Measurements from ENCODE around the gene MAPK4. TPM values are rescaled to one million over a fixed set of nuclear protein-coding genes. Genes with fewer than 3 reads are reported as not detected.
A peak's percentile ranks its signal among the peaks of the same experiment; 100 is the strongest.

Gene MAPK4
- total RNA-seq, 1 donor from 2014 or later: 1.6 TPM

GRCh38 chr18:50623694-50624352 is 63.9 kb downstream of the MAPK4 start:
- no peak for DNase-seq (ENCODE audit: low read depth)

DNA sequence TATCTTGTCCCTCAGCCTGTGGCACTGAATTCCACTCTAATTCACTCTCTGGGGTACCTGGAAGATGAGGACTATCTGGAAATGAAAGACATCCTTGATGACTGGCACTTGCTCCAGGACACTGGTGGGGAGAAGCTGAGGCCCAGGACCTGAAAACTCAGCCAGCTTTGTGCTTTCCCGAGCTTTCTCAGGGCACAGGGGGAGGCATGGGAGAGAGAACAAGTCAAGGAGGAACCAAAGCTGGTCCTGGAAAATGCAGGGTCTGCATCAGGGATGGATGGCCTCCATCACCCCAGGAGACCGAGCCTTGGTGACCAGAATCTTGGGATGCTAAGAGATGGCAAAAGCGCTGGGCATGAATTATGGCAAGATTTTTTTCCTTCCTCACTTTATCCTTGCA is 65.1 kb downstream of the MAPK4 start:
- no peak for DNase-seq (ENCODE audit: low read depth)

- no peak for DNase-seq (ENCODE audit: low read depth)
Measured at GRCh38 chr18:50626317-50626716, 66.4 kb downstream of the MAPK4 start.

DNA sequence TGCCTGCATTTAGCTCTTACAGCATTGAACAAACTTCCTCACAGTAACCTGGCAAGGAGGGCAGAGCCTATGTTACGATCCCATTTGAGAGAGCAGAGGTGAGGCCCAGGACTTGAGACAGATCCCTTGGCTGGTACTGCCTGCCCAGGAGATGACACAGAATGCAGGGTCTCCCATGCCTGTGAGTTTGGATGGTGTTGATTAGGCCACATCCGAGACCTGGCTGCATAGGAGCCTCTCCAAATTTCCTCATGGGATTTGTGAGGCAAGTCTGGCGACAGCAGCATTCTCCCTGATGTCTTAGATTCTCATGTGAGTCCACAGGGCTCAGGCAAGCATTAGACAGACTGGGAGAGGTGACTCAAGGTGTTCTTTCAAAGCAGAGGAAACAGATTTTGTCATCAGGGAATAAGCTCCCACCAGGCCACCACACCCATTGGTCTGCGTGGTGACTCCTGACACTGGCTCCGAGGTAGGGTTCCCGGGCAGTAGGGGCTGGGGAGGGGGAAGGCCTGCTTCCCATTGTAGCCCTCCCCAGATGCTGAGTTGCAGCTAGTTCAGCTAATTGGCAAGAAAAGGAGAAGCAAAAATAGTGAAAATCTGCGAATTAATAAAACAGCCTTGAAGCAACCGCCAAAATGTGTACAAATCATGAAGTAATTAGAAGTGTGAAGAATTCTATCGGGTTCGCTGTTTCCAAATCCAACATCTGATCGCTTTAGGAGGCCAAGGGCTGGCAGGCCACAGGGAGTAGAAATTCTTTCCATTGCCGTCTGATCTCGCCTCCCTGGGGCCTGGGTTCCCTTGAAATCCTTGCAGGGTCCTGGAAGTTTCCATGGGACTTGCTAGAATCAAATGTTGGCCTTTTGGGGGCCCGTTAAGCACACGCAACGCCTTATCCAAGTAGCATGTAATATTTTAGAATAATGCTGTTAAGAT is 68.0 kb downstream of the MAPK4 start:
- no peak for DNase-seq (ENCODE audit: low read depth)

DNA sequence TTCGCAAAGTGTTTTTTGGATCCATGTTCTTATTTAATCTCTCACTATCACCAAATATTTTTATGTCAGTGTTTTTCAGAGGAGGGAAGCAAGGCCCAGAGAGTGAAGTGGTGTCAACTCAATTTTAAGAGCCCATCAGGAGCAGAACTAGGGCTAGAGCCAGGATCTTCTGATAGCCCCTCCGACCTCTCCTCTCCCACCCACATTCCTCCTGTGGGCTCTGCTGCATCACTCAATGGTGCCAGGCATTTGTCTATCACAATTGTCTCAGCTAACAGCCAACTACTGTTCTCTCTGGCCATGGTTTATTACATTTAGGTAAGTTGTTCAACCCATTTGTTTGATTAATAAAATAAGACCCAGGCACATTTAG is 68.6 kb downstream of the MAPK4 start:
- no peak for DNase-seq (ENCODE audit: low read depth)

GRCh38 chr18:50629148-50629631 is 69.3 kb downstream of the MAPK4 start:
- no peak for DNase-seq (ENCODE audit: low read depth)

GRCh38 chr18:50630895-50631294 is 71.0 kb downstream of the MAPK4 start:
- no peak for DNase-seq (ENCODE audit: low read depth)

GRCh38 chr18:50632895-50633515 is 73.1 kb downstream of the MAPK4 start:
- no peak for DNase-seq (ENCODE audit: low read depth)

GRCh38 chr18:50633992-50634391 is 74.1 kb downstream of the MAPK4 start:
- no peak for DNase-seq (ENCODE audit: low read depth)

DNA sequence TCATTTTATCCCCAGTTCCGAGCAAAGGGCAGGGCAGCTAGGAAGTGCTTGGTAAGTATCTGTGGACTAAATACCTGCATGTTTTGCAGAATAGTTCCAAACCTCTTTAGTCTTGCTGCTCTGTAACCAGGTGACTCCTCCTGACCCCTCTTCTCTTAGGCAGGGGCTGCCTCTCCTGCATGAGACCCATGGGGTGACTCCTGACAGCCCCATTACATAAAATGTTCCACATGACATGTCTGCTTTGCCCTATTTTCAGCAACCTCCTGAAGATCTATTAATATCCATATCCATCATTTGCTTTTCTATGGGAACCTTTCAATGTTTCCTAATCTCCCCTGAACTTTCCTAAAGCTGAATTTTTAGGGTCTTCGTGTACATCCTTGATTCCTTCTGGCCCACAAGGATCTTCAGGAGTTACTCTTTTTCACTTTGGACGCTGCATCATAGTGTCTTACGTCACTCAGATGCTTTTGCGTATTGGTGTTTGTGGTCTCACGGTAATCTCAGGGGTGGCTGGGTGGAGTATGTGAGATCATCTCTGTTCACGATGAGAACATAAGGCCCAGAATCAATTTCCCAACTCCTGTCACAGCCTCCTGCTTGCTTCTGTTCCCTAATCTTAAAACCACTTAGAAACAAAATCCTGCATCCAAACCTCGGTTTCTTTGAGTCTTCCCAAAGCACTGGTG is 76.6 kb downstream of the MAPK4 start:
- no peak for DNase-seq (ENCODE audit: low read depth)

- no peak for DNase-seq (ENCODE audit: low read depth)
Measured at GRCh38 chr18:50638016-50638883, 78.4 kb downstream of the MAPK4 start.

DNA sequence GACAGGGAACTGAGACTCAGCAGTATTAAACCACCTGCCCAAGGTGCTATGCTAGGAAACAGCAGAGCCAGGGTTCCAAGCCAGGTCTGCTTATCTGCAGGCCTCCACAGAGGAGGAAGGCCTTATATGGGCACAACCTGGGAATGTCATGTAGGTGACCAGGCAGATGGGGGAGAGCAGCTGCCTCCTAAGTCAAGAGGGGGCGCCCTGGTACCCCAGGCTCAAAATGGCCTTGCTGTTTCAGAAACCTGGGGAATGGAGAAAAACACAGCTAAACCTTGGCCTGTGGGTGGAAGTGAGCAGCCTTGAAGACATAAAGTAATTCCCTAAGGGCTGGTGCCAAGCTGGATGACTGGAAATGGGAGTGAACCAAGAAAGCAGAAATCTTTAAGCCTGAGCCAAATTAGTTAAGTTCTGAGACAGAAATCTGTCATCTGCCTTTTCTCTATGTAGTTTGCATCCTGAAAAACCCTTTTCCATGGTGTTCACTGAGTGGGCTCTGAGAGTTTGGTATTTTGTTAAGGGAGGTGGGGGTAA is 79.1 kb downstream of the MAPK4 start:
- no peak for DNase-seq (ENCODE audit: low read depth)

DNA sequence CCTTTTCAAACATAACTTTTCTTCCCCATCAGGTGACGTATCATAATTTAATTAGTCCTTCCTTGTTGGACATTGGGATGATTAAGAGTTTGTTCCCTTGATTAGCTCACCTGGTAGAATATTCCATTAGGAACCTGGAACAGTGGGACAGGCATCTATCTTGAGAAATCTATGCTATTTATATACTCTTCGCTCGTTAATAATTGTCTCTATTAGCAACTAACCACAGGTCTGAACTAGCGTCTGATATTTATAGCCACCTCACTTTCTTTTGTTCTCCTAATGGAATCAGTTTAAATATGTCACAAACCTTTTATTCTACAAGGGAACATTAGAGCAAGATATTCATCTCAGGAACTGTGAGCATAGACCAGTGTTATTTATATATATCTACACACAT is 79.8 kb downstream of the MAPK4 start:
- no peak for DNase-seq (ENCODE audit: low read depth)

DNA sequence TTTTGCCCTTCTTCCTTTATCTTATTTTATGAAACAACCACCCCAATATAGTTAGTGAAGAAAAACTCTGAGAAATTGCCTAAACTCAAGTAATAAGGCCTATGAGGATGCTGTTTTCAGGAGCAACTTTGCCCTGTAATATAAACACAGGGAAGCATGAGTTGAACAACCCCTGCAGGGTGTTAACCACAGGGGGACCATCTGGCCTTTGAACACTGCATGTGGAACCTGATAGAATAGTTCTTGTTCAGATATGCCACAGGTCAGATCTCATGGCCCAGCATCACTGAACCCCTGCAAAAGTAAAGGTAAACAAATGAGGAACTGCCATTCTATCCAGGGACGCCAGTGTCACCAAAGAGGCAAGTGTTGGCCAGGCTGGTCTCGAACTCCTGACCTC is 82.6 kb downstream of the MAPK4 start:
- DNase-seq (ENCODE audit: low read depth): no peak

DNA sequence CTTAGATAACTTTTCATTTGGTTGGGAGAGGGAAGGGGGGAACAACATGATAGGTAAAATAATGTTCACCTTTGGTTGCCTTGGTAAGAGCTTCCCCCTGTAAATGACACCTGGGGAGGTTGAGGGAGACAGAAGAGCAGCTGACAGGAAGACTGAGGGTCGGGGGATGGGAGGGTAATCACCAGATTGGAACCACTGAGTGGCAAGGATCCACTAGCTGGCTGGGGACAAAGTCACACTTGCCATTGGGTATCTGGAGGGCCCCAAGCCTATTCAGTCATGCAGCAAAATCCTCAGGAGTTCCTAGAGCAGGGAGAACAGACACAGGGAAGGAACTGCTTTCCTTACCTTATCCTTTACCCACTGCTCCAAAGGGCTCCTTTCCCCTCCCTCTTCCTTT is 84.3 kb downstream of the MAPK4 start:
- DNase-seq (ENCODE audit: low read depth): no peak

DNA sequence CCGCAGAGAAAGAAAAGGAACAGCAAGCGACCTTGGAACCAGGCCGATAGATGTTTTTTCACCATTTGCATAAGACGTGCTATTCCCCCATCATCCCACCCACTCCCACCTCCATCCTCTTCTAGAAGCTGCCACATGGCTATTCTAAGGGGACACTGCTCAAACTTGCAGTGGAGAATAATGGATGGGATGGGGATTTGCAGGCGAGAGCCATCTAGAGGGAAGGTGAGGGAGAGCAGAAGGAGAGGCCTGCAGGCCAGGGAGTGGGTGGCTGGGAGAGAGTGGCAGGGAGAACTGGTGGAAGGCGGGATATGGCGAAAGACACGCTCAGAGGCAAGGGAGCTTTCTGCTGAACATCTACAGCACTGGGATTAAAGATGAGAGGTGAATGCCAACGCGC is 84.9 kb downstream of the MAPK4 start:
- DNase-seq (ENCODE audit: low read depth): no peak

- DNase-seq (ENCODE audit: low read depth): no peak
Measured at GRCh38 chr18:50647237-50647636, 87.3 kb downstream of the MAPK4 start.

- no peak for DNase-seq (ENCODE audit: low read depth)
Measured at GRCh38 chr18:50647792-50648191, 87.9 kb downstream of the MAPK4 start.

DNA sequence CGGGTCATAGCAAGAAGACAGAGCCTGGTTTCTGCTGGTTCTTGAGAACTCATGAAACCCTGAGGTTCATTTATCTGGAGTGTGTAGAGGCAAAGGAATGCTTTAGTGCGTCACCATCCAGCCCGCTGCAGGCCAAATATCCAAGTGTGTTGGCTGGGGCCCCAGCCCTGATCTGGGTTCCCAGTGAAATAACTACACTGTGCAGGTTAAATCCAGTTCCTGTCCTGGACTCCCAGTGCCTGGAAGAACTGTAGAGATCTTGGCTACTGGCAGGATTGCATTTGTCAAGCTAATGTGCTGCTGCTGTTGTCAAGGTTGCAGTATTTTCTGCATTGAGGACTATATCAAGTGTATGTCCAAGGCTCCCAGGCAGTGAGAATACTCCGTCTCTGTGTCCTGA is 89.9 kb downstream of the MAPK4 start:
- peak; percentile 81 for DNase-seq (ENCODE audit: low read depth)

GRCh38 chr18:50651334-50651733 is 91.4 kb downstream of the MAPK4 start:
- peak; percentile 66 for DNase-seq (ENCODE audit: low read depth)
